ENCODE measurements around the gene UQCRHL. TPM values are rescaled to one million over a fixed set of nuclear protein-coding genes. Genes with fewer than 3 reads are reported as not detected.

Gene UQCRHL
- total RNA-seq, 4 donors from 2014 or later, result 0.63 to 1.9 (median 0.95) TPM

GRCh38 chr1:15767941-15768340 lies 39.5 kb downstream of the UQCRHL start:
- no peak for ATAC-seq (ENCODE audit: low FRiP score)
- no peak for DNase-seq (ENCODE audit: low spot score)
- TF ChIP-seq, protein P1, sequence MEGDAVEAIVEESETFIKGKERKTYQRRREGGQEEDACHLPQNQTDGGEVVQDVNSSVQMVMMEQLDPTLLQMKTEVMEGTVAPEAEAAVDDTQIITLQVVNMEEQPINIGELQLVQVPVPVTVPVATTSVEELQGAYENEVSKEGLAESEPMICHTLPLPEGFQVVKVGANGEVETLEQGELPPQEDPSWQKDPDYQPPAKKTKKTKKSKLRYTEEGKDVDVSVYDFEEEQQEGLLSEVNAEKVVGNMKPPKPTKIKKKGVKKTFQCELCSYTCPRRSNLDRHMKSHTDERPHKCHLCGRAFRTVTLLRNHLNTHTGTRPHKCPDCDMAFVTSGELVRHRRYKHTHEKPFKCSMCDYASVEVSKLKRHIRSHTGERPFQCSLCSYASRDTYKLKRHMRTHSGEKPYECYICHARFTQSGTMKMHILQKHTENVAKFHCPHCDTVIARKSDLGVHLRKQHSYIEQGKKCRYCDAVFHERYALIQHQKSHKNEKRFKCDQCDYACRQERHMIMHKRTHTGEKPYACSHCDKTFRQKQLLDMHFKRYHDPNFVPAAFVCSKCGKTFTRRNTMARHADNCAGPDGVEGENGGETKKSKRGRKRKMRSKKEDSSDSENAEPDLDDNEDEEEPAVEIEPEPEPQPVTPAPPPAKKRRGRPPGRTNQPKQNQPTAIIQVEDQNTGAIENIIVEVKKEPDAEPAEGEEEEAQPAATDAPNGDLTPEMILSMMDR (IDR thresholded peaks at IDR 0.05), result no peak

DNA sequence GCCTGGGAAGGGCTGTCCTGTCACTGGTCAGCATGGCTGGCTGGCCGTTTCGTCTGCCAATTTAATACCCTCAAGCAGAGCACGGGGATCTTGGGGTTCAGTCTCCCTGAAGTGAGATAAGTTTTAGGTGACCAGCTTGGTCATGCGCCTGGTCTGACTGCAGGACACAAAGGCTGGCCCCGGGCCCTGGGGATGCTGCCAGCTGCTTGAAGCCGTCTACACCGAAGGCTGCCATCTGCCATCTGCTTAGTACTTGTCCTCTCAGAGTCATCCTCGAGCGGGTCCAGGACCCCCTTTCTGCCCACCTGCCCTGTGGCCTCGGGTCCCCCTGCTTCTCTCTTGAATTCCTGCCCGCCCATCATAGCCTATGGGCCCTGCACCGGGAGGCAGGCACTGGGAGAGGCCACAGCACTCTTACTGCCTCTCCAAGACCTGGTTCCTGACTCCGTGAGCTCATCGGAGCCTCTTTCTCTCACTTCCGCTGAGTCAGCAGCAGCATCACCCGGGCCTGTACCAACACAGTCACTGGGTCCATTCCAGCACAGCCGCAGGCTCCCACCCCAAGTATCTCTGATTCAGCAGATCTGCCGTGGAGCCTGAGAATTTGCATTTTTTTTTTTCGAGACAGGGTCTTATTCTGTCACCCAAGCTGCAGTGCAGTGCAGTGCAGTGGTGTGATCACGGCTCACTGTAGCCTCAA lies 41.8 kb downstream of the UQCRHL start:
- DNase-seq (ENCODE audit: low spot score), result no peak

GRCh38 chr1:15764890-15765289 lies 42.6 kb downstream of the UQCRHL start:
- TF ChIP-seq, protein P1 (IDR thresholded peaks at IDR 0.05), result no peak
- no peak for ATAC-seq (ENCODE audit: low FRiP score)
- DNase-seq (ENCODE audit: low spot score), result no peak

More for the DNA sequence above, 41.8 kb downstream of the UQCRHL start:
- TF ChIP-seq, protein P1 (IDR thresholded peaks at IDR 0.05), result no peak
- ATAC-seq (ENCODE audit: low FRiP score), result no peak

DNA sequence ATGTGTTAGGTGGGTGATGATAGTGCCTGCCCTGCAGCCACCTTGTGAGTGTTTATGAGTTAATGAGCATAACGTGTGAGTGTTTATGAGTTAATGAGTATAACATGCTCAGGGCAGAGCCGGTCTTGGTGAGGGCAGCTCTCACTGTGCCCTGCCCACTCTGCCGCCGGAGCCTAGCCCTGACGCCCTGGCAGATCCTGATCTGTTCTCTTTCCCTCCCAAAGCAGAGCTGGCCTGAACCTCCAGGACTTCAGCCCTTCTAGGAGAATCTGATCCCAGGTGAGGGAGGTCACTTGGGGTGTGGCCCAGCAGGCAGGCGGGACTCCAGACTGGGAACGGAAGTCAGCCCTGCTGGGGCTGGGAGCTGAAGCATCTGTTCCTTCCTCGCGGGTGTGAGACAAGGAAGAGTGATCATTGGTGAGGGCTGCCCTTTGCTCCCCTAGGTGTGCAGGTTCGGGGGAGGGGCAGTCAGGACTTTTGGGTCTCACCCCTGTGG lies 43.1 kb downstream of the UQCRHL start:
- DNase-seq (ENCODE audit: low spot score), result no peak
- TF ChIP-seq, protein P1 (IDR thresholded peaks at IDR 0.05), result no peak
- ATAC-seq (ENCODE audit: low FRiP score), result no peak

- no peak for ATAC-seq (ENCODE audit: low FRiP score)
- TF ChIP-seq, protein P1 (IDR thresholded peaks at IDR 0.05), result no peak
These were observed 44.9 kb downstream of the UQCRHL start for GRCh38 chr1:15762546-15762945.

GRCh38 chr1:15761366-15762128 lies 45.9 kb downstream of the UQCRHL start:
- DNase-seq (ENCODE audit: low spot score) (no peak), ATAC-seq (ENCODE audit: low FRiP score) (no peak)
- TF ChIP-seq, protein P1 (IDR thresholded peaks at IDR 0.05), result no peak

More at GRCh38 chr1:15762546-15762945, 44.9 kb downstream of the UQCRHL start:
- DNase-seq (ENCODE audit: low spot score), result no peak
